Activated effector memory CD4-positive, alpha-beta T cell treated with Interleukin-2 at 50 U/mL for 16 hours (primary cell): ENCODE data around the gene BPIFA2.
"Not testable (repeated sequence)": the region's sequence is repeated elsewhere in the genome, so short reads cannot be mapped to it uniquely, and the experiment has no call there.

Experiments
- DNase-seq: peaks from one replicate; pipeline ENCODE4 v3.0.0-alpha.2; 2020

The BPIFA2 gene

GRCh38 chr20:33167859-33168258, at the start of gene BPIFA2:
Gene BPIFA2, plus strand, starts transcription at chr20:33168159. Its CDS starts 987 bp downstream, at chr20:33169146.
- DNase-seq: no peak

- no peak for DNase-seq
Observed at GRCh38 chr20:33119725-33120720, 47.9 kb upstream of the BPIFA2 start.

GRCh38 chr20:33120934-33121333, 47.0 kb upstream of the BPIFA2 start:
- DNase-seq: no peak

- DNase-seq: not testable (repeated sequence)
Observed at GRCh38 chr20:33122297-33122696, 45.7 kb upstream of the BPIFA2 start.

- DNase-seq: no peak
Observed at GRCh38 chr20:33124261-33124660, 43.7 kb upstream of the BPIFA2 start.

GRCh38 chr20:33124994-33125393, 43.0 kb upstream of the BPIFA2 start:
- DNase-seq: no peak

GRCh38 chr20:33125983-33126382, 42.0 kb upstream of the BPIFA2 start:
- no peak for DNase-seq

GRCh38 chr20:33127422-33128097, 40.4 kb upstream of the BPIFA2 start:
- DNase-seq: no peak

GRCh38 chr20:33130568-33131061, 37.3 kb upstream of the BPIFA2 start:
- no peak for DNase-seq

GRCh38 chr20:33131949-33132473, 35.9 kb upstream of the BPIFA2 start:
- no peak for DNase-seq

- no peak for DNase-seq
Observed at GRCh38 chr20:33132513-33133372, 35.2 kb upstream of the BPIFA2 start.

- DNase-seq: no peak
Observed at GRCh38 chr20:33133373-33133941, 34.5 kb upstream of the BPIFA2 start.

GRCh38 chr20:33137195-33137594, 30.8 kb upstream of the BPIFA2 start:
- DNase-seq: no peak

GRCh38 chr20:33139467-33139866, 28.5 kb upstream of the BPIFA2 start:
- DNase-seq: no peak

GRCh38 chr20:33145521-33145920, 22.4 kb upstream of the BPIFA2 start:
- DNase-seq: no peak

- no peak for DNase-seq
Observed at GRCh38 chr20:33147299-33147698, 20.7 kb upstream of the BPIFA2 start.

- no peak for DNase-seq
Observed at GRCh38 chr20:33148040-33148439, 19.9 kb upstream of the BPIFA2 start.

GRCh38 chr20:33154252-33154651, 13.7 kb upstream of the BPIFA2 start:
- DNase-seq: no peak

- no peak for DNase-seq
Observed at GRCh38 chr20:33158637-33159385, 9.1 kb upstream of the BPIFA2 start.

- no peak for DNase-seq
Observed at GRCh38 chr20:33159713-33160112, 8.2 kb upstream of the BPIFA2 start.

GRCh38 chr20:33160681-33161080, 7.3 kb upstream of the BPIFA2 start:
- DNase-seq: no peak
